SK-N-SH treated with all-trans-retinoic acid at 6 μM for 48 hours (cell line): Measurements from ENCODE around the gene PARD3B.

Experiments used
- ATAC-seq: fragments of 200-7000 bp; cut with Tn5 transposase; 3 replicates; pipeline ENCODE4 v1.9.1; 2020; ENCODE audit warnings: mild to moderate bottlenecking, moderate library complexity
- CSDC2 ChIP-seq: fragments of 250-450 bp; sonication (Bioruptor Pico); IDR thresholded peaks from 2 replicates; pipeline ENCODE4 v1.5.0; 2020; ENCODE audit warnings: mild to moderate bottlenecking, moderate library complexity
- GLIS3 ChIP-seq: fragments of 250-450 bp; sonication (Bioruptor Pico); IDR thresholded peaks from 2 replicates; pipeline ENCODE4 v1.5.0; 2020; ENCODE audit warnings: mild to moderate bottlenecking, moderate library complexity
- ISL1 ChIP-seq: fragments of 250-450 bp; sonication (Bioruptor Pico); IDR thresholded peaks from 2 replicates; pipeline ENCODE4 v2.1.2; 2022; ENCODE audit warnings: mild to moderate bottlenecking, moderate library complexity
- OSR1 ChIP-seq: fragments of 250-450 bp; sonication (Bioruptor Pico); IDR thresholded peaks from 2 replicates; pipeline ENCODE4 v1.8.0; 2022; ENCODE audit warnings: moderate library complexity, mild to moderate bottlenecking, inconsistent platforms
- PPARA ChIP-seq: fragments of 250-450 bp; sonication (Bioruptor Pico); IDR thresholded peaks from 2 replicates; pipeline ENCODE4 v1.5.0; 2020; ENCODE audit warnings: mild to moderate bottlenecking, borderline replicate concordance
- RARB ChIP-seq: fragments of 250-450 bp; sonication (Bioruptor Pico); IDR thresholded peaks from 2 replicates; pipeline ENCODE4 v1.8.0; 2021; ENCODE audit warnings: mild to moderate bottlenecking, moderate library complexity
- SNAI2 ChIP-seq: fragments of 250-450 bp; sonication (Bioruptor Pico); IDR thresholded peaks from 2 replicates; pipeline ENCODE4 v1.5.0; 2020; ENCODE audit warnings: mild to moderate bottlenecking, moderate library complexity
- TOX ChIP-seq: fragments of 250-450 bp; sonication (Bioruptor Pico); IDR thresholded peaks from 2 replicates; pipeline ENCODE4 v1.8.0; 2021; ENCODE audit warnings: mild to moderate bottlenecking, moderate library complexity, borderline replicate concordance
- ZC3H10 ChIP-seq: fragments of 250-450 bp; sonication (Bioruptor Pico); IDR thresholded peaks from 2 replicates; pipeline ENCODE4 v1.5.1; 2021; ENCODE audit warnings: mild to moderate bottlenecking, moderate library complexity
- ZFP3 ChIP-seq: fragments of 250-450 bp; sonication (Bioruptor Pico); IDR thresholded peaks from 2 replicates; pipeline ENCODE4 v1.5.0; 2020; ENCODE audit warnings: mild to moderate bottlenecking, moderate library complexity
- ZNF565 ChIP-seq: fragments of 450-650 bp; formaldehyde crosslinking; conservative IDR thresholded peaks from 2 replicates; pipeline ENCODE4 v1.5.0; 2020; ENCODE audit warnings: low read depth, mild to moderate bottlenecking, moderate library complexity
- ZNF8 ChIP-seq: fragments of 450-650 bp; formaldehyde crosslinking; IDR thresholded peaks from 2 replicates; pipeline ENCODE4 v1.5.0; 2020; ENCODE audit warnings: mild to moderate bottlenecking, moderate library complexity
- TF ChIP-seq, protein P1 (sequence below): fragments of 250-450 bp; sonication (Bioruptor Pico); IDR thresholded peaks from 2 replicates; pipeline ENCODE4 v1.8.0; 2021; ENCODE audit warnings: low read depth, mild to moderate bottlenecking, moderate library complexity, borderline replicate concordance
- TF ChIP-seq, protein P2 (sequence below): fragments of 250-450 bp; sonication (Bioruptor Pico); IDR thresholded peaks from 2 replicates; pipeline ENCODE4 v1.5.1; 2020; ENCODE audit warnings: low read depth, mild to moderate bottlenecking, moderate library complexity
- TF ChIP-seq, protein P3 (sequence below): fragments of 250-450 bp; sonication (Bioruptor Pico); IDR thresholded peaks from 2 replicates; pipeline ENCODE4 v1.5.0; 2020; ENCODE audit warnings: mild to moderate bottlenecking, moderate library complexity
- TF ChIP-seq, protein P4 (sequence below): fragments of 250-450 bp; sonication (Bioruptor Pico); IDR thresholded peaks from 2 replicates; pipeline ENCODE4 v1.5.1; 2021; ENCODE audit warnings: mild to moderate bottlenecking, moderate library complexity

The PARD3B gene

DNA sequence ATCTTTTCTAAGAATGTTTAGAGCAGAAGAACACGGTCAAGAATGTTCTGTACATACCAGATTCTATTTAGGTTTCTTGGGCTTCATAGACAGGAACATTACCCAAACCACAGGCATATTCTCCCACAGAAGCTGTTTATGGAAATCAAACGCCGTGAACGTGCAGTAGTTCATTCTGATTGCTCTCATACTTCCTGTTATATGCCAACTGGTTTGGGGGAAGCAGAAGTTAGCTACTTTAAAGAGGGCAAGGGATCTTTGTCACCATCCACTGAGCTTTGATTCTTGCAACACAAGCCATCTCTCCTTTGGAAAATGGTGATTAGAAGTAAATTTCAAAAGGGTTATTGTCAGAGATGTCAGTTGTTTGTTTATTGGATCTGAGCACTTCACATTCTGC, 954.8 kb downstream of the PARD3B start (continued):
- TF ChIP-seq, protein P1, sequence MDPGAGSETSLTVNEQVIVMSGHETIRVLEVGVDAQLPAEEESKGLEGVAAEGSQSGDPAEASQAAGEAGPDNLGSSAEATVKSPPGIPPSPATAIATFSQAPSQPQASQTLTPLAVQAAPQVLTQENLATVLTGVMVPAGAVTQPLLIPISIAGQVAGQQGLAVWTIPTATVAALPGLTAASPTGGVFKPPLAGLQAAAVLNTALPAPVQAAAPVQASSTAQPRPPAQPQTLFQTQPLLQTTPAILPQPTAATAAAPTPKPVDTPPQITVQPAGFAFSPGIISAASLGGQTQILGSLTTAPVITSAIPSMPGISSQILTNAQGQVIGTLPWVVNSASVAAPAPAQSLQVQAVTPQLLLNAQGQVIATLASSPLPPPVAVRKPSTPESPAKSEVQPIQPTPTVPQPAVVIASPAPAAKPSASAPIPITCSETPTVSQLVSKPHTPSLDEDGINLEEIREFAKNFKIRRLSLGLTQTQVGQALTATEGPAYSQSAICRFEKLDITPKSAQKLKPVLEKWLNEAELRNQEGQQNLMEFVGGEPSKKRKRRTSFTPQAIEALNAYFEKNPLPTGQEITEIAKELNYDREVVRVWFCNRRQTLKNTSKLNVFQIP (CRISPR knock-in tag) = no peak
- TF ChIP-seq GLIS3 (CRISPR knock-in tag) (no peak), ZNF565 (CRISPR knock-in tag) (no peak), RARB (CRISPR knock-in tag) (no peak), ZFP3 (CRISPR knock-in tag) (no peak), OSR1 (CRISPR knock-in tag) (no peak)
- TF ChIP-seq, protein P2, sequence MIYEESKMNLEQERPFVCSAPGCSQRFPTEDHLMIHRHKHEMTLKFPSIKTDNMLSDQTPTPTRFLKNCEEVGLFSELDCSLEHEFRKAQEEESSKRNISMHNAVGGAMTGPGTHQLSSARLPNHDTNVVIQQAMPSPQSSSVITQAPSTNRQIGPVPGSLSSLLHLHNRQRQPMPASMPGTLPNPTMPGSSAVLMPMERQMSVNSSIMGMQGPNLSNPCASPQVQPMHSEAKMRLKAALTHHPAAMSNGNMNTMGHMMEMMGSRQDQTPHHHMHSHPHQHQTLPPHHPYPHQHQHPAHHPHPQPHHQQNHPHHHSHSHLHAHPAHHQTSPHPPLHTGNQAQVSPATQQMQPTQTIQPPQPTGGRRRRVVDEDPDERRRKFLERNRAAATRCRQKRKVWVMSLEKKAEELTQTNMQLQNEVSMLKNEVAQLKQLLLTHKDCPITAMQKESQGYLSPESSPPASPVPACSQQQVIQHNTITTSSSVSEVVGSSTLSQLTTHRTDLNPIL (CRISPR knock-in tag) = no peak

DNA sequence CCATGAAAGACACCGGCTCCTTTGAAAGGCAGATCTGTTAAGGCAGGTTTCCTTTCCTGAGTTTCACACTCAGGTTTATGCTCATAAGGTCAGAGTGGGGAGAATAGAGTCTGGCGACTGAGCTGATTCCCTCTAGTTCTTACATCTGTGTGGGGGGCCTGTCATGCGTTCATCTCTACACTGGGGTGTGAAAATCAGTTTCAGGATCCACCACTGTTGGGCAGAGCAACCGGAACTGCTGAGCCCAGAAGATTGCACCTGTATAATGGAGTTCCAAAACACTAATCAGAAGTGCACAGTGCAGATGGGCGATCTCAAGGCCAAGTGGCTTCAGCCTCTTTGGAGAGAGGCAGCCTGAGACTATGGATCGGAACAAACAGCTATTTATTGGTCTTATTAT, 955.7 kb downstream of the PARD3B start:
- ATAC-seq = no peak
- no peak for TF ChIP-seq GLIS3 (CRISPR knock-in tag)
- TF ChIP-seq CSDC2 = no peak

DNA sequence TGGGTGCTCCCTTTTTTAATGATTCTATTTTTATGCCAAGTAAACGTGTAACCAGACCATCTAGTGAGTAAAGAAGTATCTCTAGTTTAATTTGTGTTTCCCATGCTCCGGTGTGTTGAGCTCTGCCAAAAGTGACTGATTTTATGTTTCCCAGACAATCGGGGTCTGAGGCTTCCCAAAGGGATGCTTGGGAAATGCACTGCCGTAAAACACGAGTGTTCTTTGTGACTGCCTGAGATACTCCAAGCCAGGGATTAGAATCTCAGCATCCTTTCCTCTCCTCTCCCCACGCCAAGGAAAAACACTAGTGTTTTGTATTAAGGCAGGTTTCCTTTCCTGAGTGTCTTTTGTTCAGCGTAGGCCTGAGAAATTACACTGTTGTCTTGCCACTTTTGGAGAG, 956.6 kb downstream of the PARD3B start:
- ATAC-seq = no peak
- TF ChIP-seq RARB (CRISPR knock-in tag) (no peak), ZNF8 (CRISPR knock-in tag) (no peak), ISL1 (no peak), SNAI2 (CRISPR knock-in tag) (no peak), ZC3H10 (CRISPR knock-in tag) (no peak), GLIS3 (CRISPR knock-in tag) (no peak), TOX (CRISPR knock-in tag) (no peak)
- TF ChIP-seq, protein P3, sequence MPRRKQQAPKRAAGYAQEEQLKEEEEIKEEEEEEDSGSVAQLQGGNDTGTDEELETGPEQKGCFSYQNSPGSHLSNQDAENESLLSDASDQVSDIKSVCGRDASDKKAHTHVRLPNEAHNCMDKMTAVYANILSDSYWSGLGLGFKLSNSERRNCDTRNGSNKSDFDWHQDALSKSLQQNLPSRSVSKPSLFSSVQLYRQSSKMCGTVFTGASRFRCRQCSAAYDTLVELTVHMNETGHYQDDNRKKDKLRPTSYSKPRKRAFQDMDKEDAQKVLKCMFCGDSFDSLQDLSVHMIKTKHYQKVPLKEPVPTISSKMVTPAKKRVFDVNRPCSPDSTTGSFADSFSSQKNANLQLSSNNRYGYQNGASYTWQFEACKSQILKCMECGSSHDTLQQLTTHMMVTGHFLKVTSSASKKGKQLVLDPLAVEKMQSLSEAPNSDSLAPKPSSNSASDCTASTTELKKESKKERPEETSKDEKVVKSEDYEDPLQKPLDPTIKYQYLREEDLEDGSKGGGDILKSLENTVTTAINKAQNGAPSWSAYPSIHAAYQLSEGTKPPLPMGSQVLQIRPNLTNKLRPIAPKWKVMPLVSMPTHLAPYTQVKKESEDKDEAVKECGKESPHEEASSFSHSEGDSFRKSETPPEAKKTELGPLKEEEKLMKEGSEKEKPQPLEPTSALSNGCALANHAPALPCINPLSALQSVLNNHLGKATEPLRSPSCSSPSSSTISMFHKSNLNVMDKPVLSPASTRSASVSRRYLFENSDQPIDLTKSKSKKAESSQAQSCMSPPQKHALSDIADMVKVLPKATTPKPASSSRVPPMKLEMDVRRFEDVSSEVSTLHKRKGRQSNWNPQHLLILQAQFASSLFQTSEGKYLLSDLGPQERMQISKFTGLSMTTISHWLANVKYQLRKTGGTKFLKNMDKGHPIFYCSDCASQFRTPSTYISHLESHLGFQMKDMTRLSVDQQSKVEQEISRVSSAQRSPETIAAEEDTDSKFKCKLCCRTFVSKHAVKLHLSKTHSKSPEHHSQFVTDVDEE (CRISPR knock-in tag) = no peak
- TF ChIP-seq, protein P2 (CRISPR knock-in tag) = no peak
- TF ChIP-seq, protein P4, sequence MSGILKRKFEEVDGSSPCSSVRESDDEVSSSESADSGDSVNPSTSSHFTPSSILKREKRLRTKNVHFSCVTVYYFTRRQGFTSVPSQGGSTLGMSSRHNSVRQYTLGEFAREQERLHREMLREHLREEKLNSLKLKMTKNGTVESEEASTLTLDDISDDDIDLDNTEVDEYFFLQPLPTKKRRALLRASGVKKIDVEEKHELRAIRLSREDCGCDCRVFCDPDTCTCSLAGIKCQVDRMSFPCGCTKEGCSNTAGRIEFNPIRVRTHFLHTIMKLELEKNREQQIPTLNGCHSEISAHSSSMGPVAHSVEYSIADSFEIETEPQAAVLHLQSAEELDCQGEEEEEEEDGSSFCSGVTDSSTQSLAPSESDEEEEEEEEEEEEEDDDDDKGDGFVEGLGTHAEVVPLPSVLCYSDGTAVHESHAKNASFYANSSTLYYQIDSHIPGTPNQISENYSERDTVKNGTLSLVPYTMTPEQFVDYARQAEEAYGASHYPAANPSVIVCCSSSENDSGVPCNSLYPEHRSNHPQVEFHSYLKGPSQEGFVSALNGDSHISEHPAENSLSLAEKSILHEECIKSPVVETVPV (CRISPR knock-in tag) = no peak

DNA sequence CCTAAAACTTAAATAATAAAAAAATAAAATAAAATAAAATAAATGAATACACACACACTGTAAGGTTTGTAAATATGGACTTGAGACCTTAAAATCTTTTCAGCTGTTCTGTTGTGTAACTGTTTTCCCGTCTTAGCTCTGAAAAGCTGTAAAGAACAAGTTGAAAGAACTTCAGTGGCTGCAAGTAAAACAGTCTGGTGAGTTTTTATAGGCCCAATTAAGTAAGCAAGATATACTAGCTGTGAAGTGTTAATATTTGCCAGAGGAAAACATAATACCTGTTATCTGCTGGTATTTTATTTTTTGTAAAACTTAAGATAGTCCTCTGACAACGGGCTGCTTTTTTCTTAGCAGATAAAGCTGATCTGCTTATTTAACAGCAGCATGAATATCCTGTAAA, 960.1 kb downstream of the PARD3B start:
- ATAC-seq = no peak
- TF ChIP-seq TOX (CRISPR knock-in tag) = no peak
- TF ChIP-seq PPARA (CRISPR knock-in tag) = no peak
- no peak for TF ChIP-seq ZNF8 (CRISPR knock-in tag)
- TF ChIP-seq, protein P2 (CRISPR knock-in tag) = no peak
- TF ChIP-seq ZNF565 (CRISPR knock-in tag) = no peak
- TF ChIP-seq, protein P3 (CRISPR knock-in tag) = no peak
